Astrocyte (in vitro differentiated cells and primary cell): ENCODE results near the gene CCDC81. TPM values are rescaled to one million over a fixed set of nuclear protein-coding genes. Genes with fewer than 3 reads are reported as not detected.
"Not testable (repeated sequence)": the region's sequence is repeated elsewhere in the genome, so short reads cannot be mapped to it uniquely, and the experiment has no call there.

Experiments
- DNase-seq: peaks from one replicate; pipeline ENCODE4 v3.0.0-alpha.2; 2010; ENCODE audit warnings: low read depth
- FAIRE-seq: peaks from 2 replicates; lab custom pipeline; 2011; peaks lifted over from hg19 to GRCh38; lab: Jason Lieb, UNC
- H2AFZ ChIP-seq: 2 replicates; pipeline ENCODE4 v1.6.0; 2012; ENCODE audit warnings: low read depth, low read length, inconsistent platforms
- H3K27ac ChIP-seq: 2 replicates; pipeline ENCODE4 v1.5.1; 2011; ENCODE audit warnings: low read depth, low read length, inconsistent platforms
- H3K27me3 ChIP-seq: 2 replicates; pipeline ENCODE4 v1.6.0; 2011; ENCODE audit warnings: low read length, inconsistent platforms; ENCODE audit not compliant: insufficient read depth
- H3K36me3 ChIP-seq: 2 replicates; pipeline ENCODE4 v1.5.1; 2011; ENCODE audit warnings: low read length, inconsistent platforms; ENCODE audit not compliant: insufficient read depth
- H3K4me1 ChIP-seq: 2 replicates; pipeline ENCODE4 v1.5.1; 2011; ENCODE audit warnings: low read length, inconsistent platforms; ENCODE audit not compliant: insufficient read depth
- H3K4me2 ChIP-seq: 2 replicates; pipeline ENCODE4 v1.6.0; 2012; ENCODE audit warnings: low read length, inconsistent platforms
- H3K4me3 ChIP-seq: 2 replicates; pipeline ENCODE4 v1.5.1; 2011; ENCODE audit warnings: low read depth, mild to moderate bottlenecking, low read length, inconsistent platforms; ENCODE audit not compliant: insufficient read depth
- H3K79me2 ChIP-seq: 2 replicates; pipeline ENCODE4 v1.6.0; 2012; ENCODE audit warnings: mild to moderate bottlenecking, low read length, inconsistent platforms; ENCODE audit not compliant: insufficient read depth
- H3K9ac ChIP-seq: 2 replicates; pipeline ENCODE4 v1.6.0; 2012; ENCODE audit warnings: mild to moderate bottlenecking, low read length, inconsistent platforms
- H3K9me3 ChIP-seq: 2 replicates; pipeline ENCODE4 v1.5.1; 2012; ENCODE audit warnings: low read depth, mild to moderate bottlenecking, low read length, inconsistent platforms; ENCODE audit not compliant: insufficient read depth
- H4K20me1 ChIP-seq: 2 replicates; pipeline ENCODE4 v1.6.0; 2012; ENCODE audit warnings: low read length, inconsistent platforms; ENCODE audit not compliant: insufficient read depth
- H3K27ac Mint-ChIP-seq: one replicate; pipeline ENCODE4 v1.8.0; 2021; ENCODE audit warnings: mild to moderate bottlenecking, mixed read lengths; ENCODE audit not compliant: unreplicated experiment
- H3K27me3 Mint-ChIP-seq: one replicate; pipeline ENCODE4 v1.8.0; 2021; ENCODE audit warnings: low read depth, mixed read lengths; ENCODE audit not compliant: unreplicated experiment
- H3K36me3 Mint-ChIP-seq: one replicate; pipeline ENCODE4 v1.8.0; 2021; ENCODE audit warnings: low read depth, mixed read lengths; ENCODE audit not compliant: unreplicated experiment
- H3K4me1 Mint-ChIP-seq: one replicate; pipeline ENCODE4 v1.8.0; 2021; ENCODE audit warnings: low read depth, mixed read lengths; ENCODE audit not compliant: unreplicated experiment
- H3K4me3 Mint-ChIP-seq: one replicate; pipeline ENCODE4 v1.8.0; 2021; ENCODE audit warnings: mild to moderate bottlenecking, moderate library complexity, mixed read lengths; ENCODE audit not compliant: unreplicated experiment
- H3K9me3 Mint-ChIP-seq: one replicate; pipeline ENCODE4 v1.8.0; 2021; ENCODE audit warnings: mild to moderate bottlenecking, mixed read lengths; ENCODE audit not compliant: unreplicated experiment
- CTCF ChIP-seq: IDR thresholded peaks from 2 replicates; pipeline ENCODE4 v1.5.1; 2011; ENCODE audit warnings: low read depth, mild to moderate bottlenecking, inconsistent platforms, low read length, moderate library complexity; ENCODE audit not compliant: insufficient read depth
- EZH2 ChIP-seq: IDR thresholded peaks from 2 replicates; pipeline ENCODE4 v1.6.1; 2012; ENCODE audit warnings: mild to moderate bottlenecking, low read length, inconsistent platforms; ENCODE audit not compliant: insufficient read depth
- total RNA-seq: library from RNA; stranded (reverse); gene quantifications from 2 replicates; pipeline ENCODE4 v1.2.1, GENCODE V29; 2021

CCDC81 gene
- total RNA-seq, 1 donor from 2014 or later: 4.3 TPM

- H3K79me2 ChIP-seq: no peaks in the 10 kb centered on the region
- H3K4me3 ChIP-seq: no peak overlapping the region
- Mint-ChIP-seq H3K27me3 (no peaks in the 10 kb centered on the region), H3K27ac (no peak overlapping the region), H3K9me3 (no peaks in the 10 kb centered on the region), H3K4me3 (no peak overlapping the region), H3K36me3 (no peaks in the 10 kb centered on the region), H3K4me1 (peaks cover 5% of the 10 kb centered on the region)
- no peak overlapping the region for H3K4me2 ChIP-seq
- no peaks in the 10 kb centered on the region for H3K9me3 ChIP-seq
- no peaks in the 10 kb centered on the region for H3K36me3 ChIP-seq
- H3K4me1 ChIP-seq: no peaks in the 10 kb centered on the region
- H3K27ac ChIP-seq: no peak overlapping the region
- no peak for FAIRE-seq
- H2AFZ ChIP-seq: no peak overlapping the region
- no peak for TF ChIP-seq CTCF
- TF ChIP-seq EZH2: no peak
- H3K27me3 ChIP-seq: no peaks in the 10 kb centered on the region
- DNase-seq: no peak
- no peak overlapping the region for H3K9ac ChIP-seq
- no peaks in the 10 kb centered on the region for H4K20me1 ChIP-seq
Measured at GRCh38 chr11:86355256-86355655, 19.4 kb upstream of the CCDC81 start.

DNA sequence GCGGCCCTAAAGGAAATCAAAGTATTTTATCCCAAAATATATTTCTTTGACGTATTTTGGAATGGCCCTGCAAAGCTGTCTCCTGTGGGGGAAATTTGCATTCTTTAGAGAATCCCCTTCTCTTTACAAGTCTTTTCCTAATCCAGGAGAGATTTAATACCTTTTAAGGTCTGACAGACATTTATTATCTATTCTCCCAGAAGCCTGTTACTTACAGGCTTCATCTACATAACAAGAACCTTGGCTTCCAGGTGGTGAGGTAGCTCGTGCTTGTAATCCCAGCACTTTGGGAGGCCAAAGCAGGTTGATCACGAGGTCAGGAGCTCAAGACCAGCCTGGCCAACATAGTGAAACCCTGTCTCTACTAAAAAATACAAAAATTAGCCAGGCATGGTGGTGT lies 17.3 kb upstream of the CCDC81 start:
- H3K27me3 ChIP-seq, H3K4me2 ChIP-seq, FAIRE-seq, H4K20me1 ChIP-seq, H3K79me2 ChIP-seq, H3K4me3 ChIP-seq, H3K4me3 Mint-ChIP-seq, H3K4me1 ChIP-seq, H3K9ac ChIP-seq, H3K27me3 Mint-ChIP-seq, DNase-seq, H3K36me3 Mint-ChIP-seq, H3K9me3 ChIP-seq, H3K36me3 ChIP-seq, H3K9me3 Mint-ChIP-seq, H3K27ac ChIP-seq, H3K27ac Mint-ChIP-seq, H2AFZ ChIP-seq: not testable (repeated sequence)
- H3K4me1 Mint-ChIP-seq: peaks cover 11% of the 10 kb centered on the region

GRCh38 chr11:86358720-86359119 lies 16.0 kb upstream of the CCDC81 start:
- Mint-ChIP-seq H3K4me3 (no peak overlapping the region), H3K9me3 (no peaks in the 10 kb centered on the region), H3K4me1 (peaks cover 11% of the 10 kb centered on the region), H3K36me3 (no peaks in the 10 kb centered on the region), H3K27ac (no peak overlapping the region), H3K27me3 (no peaks in the 10 kb centered on the region)
- Histone ChIP-seq H3K27ac (no peak overlapping the region), H2AFZ (no peak overlapping the region), H3K4me2 (no peak overlapping the region), H3K9me3 (no peaks in the 10 kb centered on the region), H3K4me3 (no peak overlapping the region), H3K79me2 (no peaks in the 10 kb centered on the region), H3K9ac (no peak overlapping the region), H3K4me1 (no peaks in the 10 kb centered on the region), H4K20me1 (no peaks in the 10 kb centered on the region), H3K36me3 (no peaks in the 10 kb centered on the region), H3K27me3 (no peaks in the 10 kb centered on the region)
- FAIRE-seq (no peak), DNase-seq (no peak)
- no peak for TF ChIP-seq EZH2
- TF ChIP-seq CTCF: no peak
